A673 (cell line): Measurements from ENCODE around the gene CHIT1.

Source experiments
- CTCF ChIP-seq: fragments of 300-800, 200-600 bp; sonication (generic); conservative IDR thresholded peaks from 2 replicates; pipeline ENCODE4 v1.5.1; 2017; ENCODE audit warnings: low read depth, mild to moderate bottlenecking, antibody characterized with exemption, low read length, moderate library complexity, mixed read lengths
- EZH2 ChIP-seq: fragments of 200-600 bp; sonication (generic); IDR thresholded peaks from 2 replicates; pipeline ENCODE4 v1.6.1; 2017; ENCODE audit warnings: borderline replicate concordance, low read depth, mild to moderate bottlenecking, mixed read lengths, antibody characterized with exemption, low read length; ENCODE audit not compliant: poor library complexity, severe bottlenecking

- peak; percentile 74 for TF ChIP-seq CTCF
- no peak for TF ChIP-seq EZH2
Observed at GRCh38 chr1:203216274-203217138, 13.0 kb downstream of the CHIT1 start.
